ENCODE data around the gene S100A11.

GRCh38 chr1:152002960-152003359 is 33.8 kb downstream of the S100A11 start:
- TF ChIP-seq CTCF (conservative IDR thresholded peaks at IDR 0.05; ENCODE audit: low read depth, low read length), result no peak
- TF ChIP-seq EZH2 (IDR thresholded peaks at IDR 0.05; ENCODE audit: low read length, unreplicated experiment), result no peak
- TF ChIP-seq EZH2phosphoT487 (IDR thresholded peaks at IDR 0.05; ENCODE audit: borderline replicate concordance, low read length), result no peak
